LNCAP (cell line): ENCODE data around the gene TBC1D1.

Experiments used
- TF ChIP-seq, protein P1 (sequence below): fragments of 450-650 bp; IDR thresholded peaks from 2 replicates; pipeline ENCODE4 v1.5.1; 2017; ENCODE audit warnings: mild to moderate bottlenecking

The TBC1D1 gene

DNA sequence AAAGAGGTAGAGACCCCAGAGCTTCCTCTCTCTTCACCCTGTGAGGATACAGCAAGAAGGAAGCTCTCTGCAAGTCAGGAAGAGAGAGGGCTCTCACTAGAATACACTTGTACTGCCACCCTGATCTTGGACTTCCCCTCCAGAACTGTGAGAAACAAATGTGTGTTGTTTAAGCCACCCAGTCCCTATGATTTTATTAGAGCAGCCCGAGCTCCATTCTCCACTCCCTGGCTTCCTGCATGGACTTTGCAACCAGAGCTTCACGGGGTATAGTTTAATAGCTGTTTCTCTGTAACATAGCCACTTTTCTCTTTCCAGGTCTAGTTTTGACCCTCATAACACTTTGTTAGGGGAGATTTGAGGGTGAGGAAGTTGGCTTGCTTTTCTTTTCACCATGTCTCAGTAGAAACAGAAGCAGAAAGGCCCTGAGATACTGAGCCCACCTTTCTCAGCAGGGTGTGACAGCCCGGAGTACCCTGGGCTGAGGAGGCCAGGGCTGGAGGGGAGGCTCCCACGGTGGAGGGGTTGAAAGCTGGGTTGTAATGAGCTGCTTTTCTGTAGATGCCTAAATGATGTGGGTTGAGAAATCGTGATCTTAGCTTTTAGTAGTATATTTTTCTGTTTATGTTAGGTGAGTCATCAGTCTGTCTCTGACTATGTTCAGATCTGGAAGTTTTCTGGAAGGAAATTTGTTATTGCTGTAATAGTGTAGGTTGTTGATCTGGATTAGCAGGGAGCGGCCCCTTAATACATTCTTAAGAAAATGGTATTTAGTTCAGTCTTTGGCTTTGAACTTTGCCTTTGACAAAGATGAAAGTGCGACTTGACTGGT, 187.9 kb downstream of the TBC1D1 start:
- TF ChIP-seq, protein P1, sequence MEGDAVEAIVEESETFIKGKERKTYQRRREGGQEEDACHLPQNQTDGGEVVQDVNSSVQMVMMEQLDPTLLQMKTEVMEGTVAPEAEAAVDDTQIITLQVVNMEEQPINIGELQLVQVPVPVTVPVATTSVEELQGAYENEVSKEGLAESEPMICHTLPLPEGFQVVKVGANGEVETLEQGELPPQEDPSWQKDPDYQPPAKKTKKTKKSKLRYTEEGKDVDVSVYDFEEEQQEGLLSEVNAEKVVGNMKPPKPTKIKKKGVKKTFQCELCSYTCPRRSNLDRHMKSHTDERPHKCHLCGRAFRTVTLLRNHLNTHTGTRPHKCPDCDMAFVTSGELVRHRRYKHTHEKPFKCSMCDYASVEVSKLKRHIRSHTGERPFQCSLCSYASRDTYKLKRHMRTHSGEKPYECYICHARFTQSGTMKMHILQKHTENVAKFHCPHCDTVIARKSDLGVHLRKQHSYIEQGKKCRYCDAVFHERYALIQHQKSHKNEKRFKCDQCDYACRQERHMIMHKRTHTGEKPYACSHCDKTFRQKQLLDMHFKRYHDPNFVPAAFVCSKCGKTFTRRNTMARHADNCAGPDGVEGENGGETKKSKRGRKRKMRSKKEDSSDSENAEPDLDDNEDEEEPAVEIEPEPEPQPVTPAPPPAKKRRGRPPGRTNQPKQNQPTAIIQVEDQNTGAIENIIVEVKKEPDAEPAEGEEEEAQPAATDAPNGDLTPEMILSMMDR = no peak

DNA sequence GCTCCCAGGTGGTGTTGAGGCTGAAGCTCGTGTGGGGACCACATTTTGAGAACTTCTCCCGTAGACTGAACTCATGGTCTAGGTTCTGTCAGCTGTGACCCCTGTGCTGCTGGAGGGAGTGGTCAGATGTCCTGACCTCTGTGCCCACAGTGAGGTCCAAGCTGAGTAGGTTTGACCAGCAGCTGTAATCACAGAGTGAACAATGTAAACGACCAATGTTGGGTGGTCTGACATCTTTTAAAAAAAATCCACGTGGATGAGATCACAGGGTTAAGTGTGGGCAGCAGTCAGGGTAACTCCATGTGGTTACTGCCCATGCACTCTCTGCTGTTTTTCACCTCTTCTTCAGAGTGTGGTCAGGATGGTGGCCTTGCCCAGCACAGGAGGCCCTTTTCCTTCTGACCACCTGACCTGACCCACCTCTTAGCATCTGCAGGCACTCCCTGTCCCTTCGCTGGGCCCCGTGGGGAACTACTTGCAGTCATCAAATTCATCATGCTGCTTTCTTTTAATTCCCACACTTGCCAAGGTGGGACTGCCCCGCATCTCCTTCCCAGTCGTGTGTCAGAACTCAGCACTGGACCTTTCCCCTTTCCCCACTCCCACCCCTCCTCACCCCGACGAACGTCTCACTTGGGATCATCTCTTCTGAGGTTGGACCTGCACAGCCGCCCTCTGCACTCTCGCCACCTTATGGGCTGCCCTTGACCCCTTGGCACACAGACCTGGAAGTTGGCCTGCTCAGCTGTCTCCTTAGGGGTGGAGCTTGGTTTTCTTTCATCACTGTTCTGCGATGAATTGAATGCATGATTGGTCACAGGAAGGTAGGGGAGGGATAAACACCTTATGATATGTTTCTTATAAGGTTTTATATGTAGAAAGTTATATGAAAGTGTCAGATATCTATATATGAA, 189.4 kb downstream of the TBC1D1 start:
- TF ChIP-seq, protein P1 = no peak

DNA sequence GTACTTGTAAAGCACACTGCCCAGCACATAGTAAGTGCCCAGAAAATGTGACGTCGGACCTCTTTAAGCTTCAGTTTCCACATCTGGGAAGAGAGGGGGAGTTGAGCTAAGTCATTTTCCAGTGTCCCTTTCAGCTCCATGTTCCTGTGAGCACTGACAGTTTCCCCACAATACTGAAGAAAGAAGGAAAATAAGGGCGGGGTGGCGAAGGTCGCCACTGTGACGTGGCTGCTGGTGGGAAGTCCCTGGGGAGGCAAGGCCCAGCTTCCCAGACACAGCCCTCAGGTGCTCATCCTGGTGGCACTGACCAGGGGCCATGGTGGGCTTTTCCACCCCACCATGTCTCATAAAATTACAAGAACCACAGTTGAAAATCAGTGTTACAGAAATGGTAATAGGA, 191.1 kb downstream of the TBC1D1 start:
- TF ChIP-seq, protein P1 = no peak

DNA sequence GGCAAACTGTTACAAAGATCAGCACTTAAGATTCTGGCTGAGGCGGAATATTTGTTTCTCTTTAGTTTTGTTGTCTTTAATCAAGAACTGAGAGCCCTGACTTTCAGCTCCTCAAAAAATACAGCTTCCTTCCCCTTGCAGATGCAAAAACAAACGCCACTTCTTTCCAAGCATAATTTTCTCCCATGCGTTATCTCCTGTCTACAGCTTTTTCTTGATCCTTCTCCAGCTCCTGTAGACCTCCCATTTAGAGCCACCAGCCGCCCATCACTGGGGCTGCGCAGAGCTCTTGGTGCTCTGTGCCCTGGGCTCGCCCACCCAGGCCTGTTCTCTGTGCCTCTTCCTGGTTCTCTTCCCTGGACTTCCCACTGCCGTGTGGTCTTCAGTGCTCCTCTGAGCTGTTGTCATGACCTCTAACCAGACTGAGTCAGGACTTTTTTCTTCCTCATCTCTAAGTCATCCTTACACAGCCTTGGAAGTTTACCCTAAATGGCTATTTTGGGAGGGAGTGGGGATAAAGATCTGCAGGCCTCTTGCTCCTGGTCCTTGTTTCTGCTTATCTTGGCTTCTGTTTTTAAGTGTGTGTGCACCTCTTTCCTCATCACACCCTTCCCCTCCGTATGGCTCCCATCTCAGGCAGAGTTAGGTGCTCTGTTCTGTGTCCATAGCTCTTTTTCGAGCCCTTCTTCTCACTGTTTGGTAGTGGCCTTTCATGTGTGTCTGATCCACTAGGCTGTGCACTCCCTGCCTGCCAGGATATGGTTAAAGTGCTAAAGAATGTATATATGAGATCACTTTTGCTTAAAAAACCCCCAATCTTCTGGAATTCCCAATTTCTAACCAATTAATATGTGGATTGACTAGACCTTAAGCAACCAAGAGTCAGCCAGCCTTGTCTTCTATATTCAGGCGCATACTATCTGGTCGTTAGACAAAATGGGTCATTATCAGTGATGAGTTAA, 191.8 kb downstream of the TBC1D1 start:
- TF ChIP-seq, protein P1 = no peak

DNA sequence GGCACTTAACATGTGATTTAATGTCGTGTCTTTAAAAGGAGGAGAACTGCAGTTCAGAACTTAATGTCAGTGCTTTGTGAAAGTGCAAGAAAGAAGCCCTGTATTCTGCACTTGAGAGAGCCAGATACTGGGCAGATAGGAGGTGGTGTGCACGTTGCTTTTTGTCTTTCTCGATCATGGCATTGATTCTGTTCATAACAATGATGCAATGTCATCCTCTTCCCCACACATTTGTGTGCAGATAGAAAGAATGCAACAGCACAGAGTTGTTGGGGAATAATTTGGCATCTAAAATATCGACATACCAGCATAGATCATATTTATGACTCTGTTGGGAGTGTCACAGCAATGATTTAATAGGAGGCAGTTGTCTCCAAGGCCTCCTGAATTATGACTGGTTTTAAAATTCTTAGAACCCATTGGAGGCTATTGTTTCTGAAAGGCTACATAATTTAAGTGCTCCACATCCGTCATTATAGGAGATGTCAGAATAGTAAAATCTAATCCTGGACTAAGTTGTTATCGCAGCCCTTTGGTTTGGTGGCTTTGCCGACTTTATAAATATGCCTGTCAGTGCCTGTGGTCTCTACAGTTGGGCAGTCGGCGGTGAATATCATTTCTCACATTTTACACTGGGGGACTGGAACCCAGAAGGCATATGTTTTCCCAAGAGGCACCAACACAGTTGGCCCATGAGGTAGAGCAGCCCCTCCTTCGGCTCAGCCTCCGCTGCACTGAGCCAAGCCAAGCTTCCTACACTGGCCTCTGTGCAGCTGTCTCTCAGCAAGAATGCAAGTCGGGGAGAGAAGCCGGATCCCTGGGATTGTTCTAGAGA, 194.2 kb downstream of the TBC1D1 start:
- TF ChIP-seq, protein P1 = no peak

DNA sequence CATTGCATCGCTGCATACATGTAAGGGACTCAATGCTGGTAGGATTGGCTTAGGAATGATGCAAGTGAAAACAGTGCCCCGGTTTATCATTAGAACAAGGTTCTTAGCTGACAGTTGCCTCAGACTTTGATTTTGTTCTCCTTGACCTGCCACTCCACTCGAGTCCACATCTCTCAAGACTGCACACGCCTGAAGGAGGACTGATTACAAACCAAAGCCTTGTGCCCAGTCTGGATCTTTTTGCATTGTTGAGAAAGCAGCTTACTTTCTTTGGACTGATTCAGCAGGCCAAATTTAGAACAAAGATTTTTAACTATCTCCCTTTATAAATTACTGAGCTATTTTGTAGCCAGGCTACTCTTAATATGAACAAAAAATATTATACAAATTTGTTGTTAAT, 194.9 kb downstream of the TBC1D1 start:
- TF ChIP-seq, protein P1 = no peak
